IMR-90 (cell line): Measurements from ENCODE around the gene SPEG.

ENCODE experiments used
- BHLHE40 ChIP-seq: fragments of 150-350 bp; IDR thresholded peaks from 2 replicates; pipeline ENCODE4 v1.6.1; 2016; ENCODE audit warnings: mild to moderate bottlenecking, low read depth, low read length
- POLR2A ChIP-seq: IDR thresholded peaks from 2 replicates; pipeline ENCODE4 v1.6.1; 2012; ENCODE audit warnings: mild to moderate bottlenecking, low read depth, low read length
- RAD21 ChIP-seq: IDR thresholded peaks from 2 replicates; pipeline ENCODE4 v1.6.1; 2012; ENCODE audit warnings: low read length, improper control_type of control experiment
- RCOR1 ChIP-seq: IDR thresholded peaks from 2 replicates; pipeline ENCODE4 v1.6.1; 2012; ENCODE audit warnings: mild to moderate bottlenecking, low read length, improper control_type of control experiment; ENCODE audit not compliant: insufficient replicate concordance
- TF ChIP-seq, protein P1 (sequence below): conservative IDR thresholded peaks from 2 replicates; pipeline ENCODE4 v1.5.1; 2012; ENCODE audit warnings: mild to moderate bottlenecking, low read depth, low read length, improper control_type of control experiment

DNA sequence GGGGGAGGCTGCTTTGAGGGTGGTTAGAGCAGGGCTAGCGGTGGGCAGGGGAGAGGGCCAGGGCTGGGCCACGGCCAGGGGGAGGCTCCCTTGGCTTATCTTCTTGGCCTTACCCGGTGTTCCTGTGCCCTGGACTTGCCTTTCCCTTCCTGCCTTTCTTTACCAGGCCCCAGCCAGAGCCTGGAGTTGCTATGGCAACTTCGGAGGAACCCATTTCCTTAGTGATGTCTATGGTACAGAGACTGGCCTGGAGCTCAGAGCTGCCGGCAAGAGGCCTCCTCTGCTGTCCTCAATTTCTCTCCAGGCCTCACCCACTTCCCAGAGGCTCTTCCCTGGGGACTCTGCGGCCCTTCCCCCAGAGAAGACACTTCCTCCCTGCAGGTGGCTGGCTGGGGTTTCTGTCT lies 11.5 kb downstream of the SPEG start:
- TF ChIP-seq, protein P1, sequence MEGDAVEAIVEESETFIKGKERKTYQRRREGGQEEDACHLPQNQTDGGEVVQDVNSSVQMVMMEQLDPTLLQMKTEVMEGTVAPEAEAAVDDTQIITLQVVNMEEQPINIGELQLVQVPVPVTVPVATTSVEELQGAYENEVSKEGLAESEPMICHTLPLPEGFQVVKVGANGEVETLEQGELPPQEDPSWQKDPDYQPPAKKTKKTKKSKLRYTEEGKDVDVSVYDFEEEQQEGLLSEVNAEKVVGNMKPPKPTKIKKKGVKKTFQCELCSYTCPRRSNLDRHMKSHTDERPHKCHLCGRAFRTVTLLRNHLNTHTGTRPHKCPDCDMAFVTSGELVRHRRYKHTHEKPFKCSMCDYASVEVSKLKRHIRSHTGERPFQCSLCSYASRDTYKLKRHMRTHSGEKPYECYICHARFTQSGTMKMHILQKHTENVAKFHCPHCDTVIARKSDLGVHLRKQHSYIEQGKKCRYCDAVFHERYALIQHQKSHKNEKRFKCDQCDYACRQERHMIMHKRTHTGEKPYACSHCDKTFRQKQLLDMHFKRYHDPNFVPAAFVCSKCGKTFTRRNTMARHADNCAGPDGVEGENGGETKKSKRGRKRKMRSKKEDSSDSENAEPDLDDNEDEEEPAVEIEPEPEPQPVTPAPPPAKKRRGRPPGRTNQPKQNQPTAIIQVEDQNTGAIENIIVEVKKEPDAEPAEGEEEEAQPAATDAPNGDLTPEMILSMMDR = no peak
- TF ChIP-seq BHLHE40 (no peak), POLR2A (no peak), RAD21 (no peak), RCOR1 (no peak)
